H1 (cell line): ENCODE measurements around the gene NHLH1. TPM values are rescaled to one million over a fixed set of nuclear protein-coding genes. Genes with fewer than 3 reads are reported as not detected.

Experiments
- CTCF ChIA-PET: fragments of 300-600 bp; sonication (Branson Sonifier 250); formaldehyde crosslinking; loops from one replicate; lab custom pipeline; 2021; ENCODE audit not compliant: partially characterized antibody; lab: Charles Lee
- POLR2A ChIA-PET: fragments of 300-600 bp; sonication (Branson Sonifier 250); formaldehyde crosslinking; loops from one replicate; lab custom pipeline; 2021; ENCODE audit warnings: inconsistent platforms; ENCODE audit not compliant: partially characterized antibody; lab: Charles Lee
- DNase-seq, 2 experiments: peaks; one replicate each; pipeline versions ENCODE4 v3.0.0 to v3.0.0-alpha.2; 2010 to 2022; ENCODE audit warnings: low spot score in 2 of 2, low read depth in 1 of 2, mixed read lengths in 1 of 2
- FAIRE-seq: peaks from 2 replicates; lab custom pipeline; 2011; peaks lifted over from hg19 to GRCh38; lab: Jason Lieb, UNC
- H2AFZ ChIP-seq: 2 replicates; pipeline ENCODE4 v1.8.1; 2012; ENCODE audit warnings: low read length, inconsistent platforms
- H2AK5ac ChIP-seq: 2 replicates; pipeline ENCODE4 v1.6.1; 2013; ENCODE audit warnings: low read depth, low read length
- H2BK120ac ChIP-seq: replicated peaks from 2 replicates; pipeline ENCODE3; 2013; ENCODE audit warnings: low read depth, low read length, inconsistent platforms
- H2BK12ac ChIP-seq: 2 replicates; pipeline ENCODE4 v1.6.1; 2013; ENCODE audit warnings: low read depth, low read length
- H2BK15ac ChIP-seq: 2 replicates; pipeline ENCODE4 v1.6.1; 2013; ENCODE audit warnings: low read length
- H2BK20ac ChIP-seq: 2 replicates; pipeline ENCODE4 v1.6.1; 2013; ENCODE audit warnings: low read length
- H2BK5ac ChIP-seq: 2 replicates; pipeline ENCODE4 v1.6.1; 2013; ENCODE audit warnings: low read depth, low read length
- H3K14ac ChIP-seq: 2 replicates; pipeline ENCODE4 v1.6.1; 2013; ENCODE audit warnings: inconsistent platforms; ENCODE audit not compliant: insufficient read length
- H3K18ac ChIP-seq: 2 replicates; pipeline ENCODE4 v1.6.1; 2013; ENCODE audit warnings: low read length; ENCODE audit errors: extremely low read depth
- H3K23ac ChIP-seq: 2 replicates; pipeline ENCODE4 v1.6.1; 2013; ENCODE audit warnings: inconsistent platforms; ENCODE audit not compliant: insufficient read length
- H3K23me2 ChIP-seq: 2 replicates; pipeline ENCODE4 v1.6.1; 2013; ENCODE audit warnings: low read depth, low read length
- H3K27ac ChIP-seq: 2 replicates; pipeline ENCODE4 v1.6.1; 2011; ENCODE audit warnings: low read depth, low read length, inconsistent platforms
- H3K27me3 ChIP-seq, 4 experiments: replicated peaks in 1 of 4; 1 replicate in 1 of 4; 2 replicates in 3 of 4; pipeline versions ENCODE4 v1.6.1 to v1.8.1; 2011 to 2013; ENCODE audit warnings: low read length in 3 of 4, mild to moderate bottlenecking in 3 of 4, inconsistent platforms in 2 of 4, mixed read lengths in 2 of 4, moderate library complexity in 1 of 4; ENCODE audit not compliant: control insufficient read depth in 3 of 4, insufficient read depth in 3 of 4; ENCODE audit errors: extremely low read depth in 1 of 4
- H3K36me3 ChIP-seq, 4 experiments: 2 replicates each; pipeline versions ENCODE4 v1.6.1 to v1.8.1; 2011 to 2013; ENCODE audit warnings: mild to moderate bottlenecking in 4 of 4, low read length in 3 of 4, moderate library complexity in 2 of 4, control low read depth in 1 of 4, inconsistent platforms in 1 of 4; ENCODE audit not compliant: insufficient read depth in 4 of 4, control insufficient read depth in 2 of 4
- H3K4ac ChIP-seq: replicated peaks from 2 replicates; pipeline ENCODE3; 2013; ENCODE audit warnings: low read length, low read depth, mixed read lengths, inconsistent platforms; ENCODE audit not compliant: insufficient read length
- H3K4me1 ChIP-seq, 4 experiments: replicated peaks in 1 of 4; 1 replicate in 1 of 4; 2 replicates in 3 of 4; pipeline versions ENCODE4 v1.6.1 to v1.8.1; 2011 to 2013; ENCODE audit warnings: low read length in 3 of 4, inconsistent platforms in 2 of 4, mixed read lengths in 1 of 4; ENCODE audit not compliant: insufficient read depth in 4 of 4, control insufficient read depth in 3 of 4
- H3K4me2 ChIP-seq, 2 experiments: 2 replicates each; pipeline versions ENCODE4 v1.6.1 to v1.8.1; 2011 to 2013; ENCODE audit warnings: low read depth in 2 of 2, low read length in 2 of 2, control low read depth in 1 of 2, inconsistent platforms in 1 of 2, mild to moderate bottlenecking in 1 of 2; ENCODE audit not compliant: insufficient read depth in 1 of 2
- H3K4me3 ChIP-seq, 4 experiments: fragments of 200-600, 300-600 bp in 1 of 4; sonication (generic), shearing (Covaris generic), sonication (Bioruptor Twin) in 1 of 4; 2 replicates each; pipeline versions ENCODE4 v1.5.1 to v1.8.1; 2011 to 2016; ENCODE audit warnings: low read length in 4 of 4, low read depth in 3 of 4, control low read depth in 2 of 4, inconsistent platforms in 2 of 4, mild to moderate bottlenecking in 2 of 4, mixed read lengths in 1 of 4, moderate library complexity in 1 of 4; ENCODE audit not compliant: insufficient read depth in 2 of 4; ENCODE audit errors: extremely low read depth in 1 of 4
- H3K56ac ChIP-seq: replicated peaks from 2 replicates; pipeline ENCODE3; 2013; ENCODE audit warnings: low read depth, mild to moderate bottlenecking, mixed read lengths, low read length, inconsistent platforms; ENCODE audit not compliant: insufficient read length
- H3K79me1 ChIP-seq: 2 replicates; pipeline ENCODE4 v1.6.1; 2013; ENCODE audit warnings: low read depth, low read length, control low read depth
- H3K79me2 ChIP-seq, 2 experiments: 2 replicates each; pipeline versions ENCODE4 v1.6.1 to v1.8.1; 2012 to 2013; ENCODE audit warnings: low read length in 2 of 2, mild to moderate bottlenecking in 2 of 2, inconsistent platforms in 1 of 2; ENCODE audit not compliant: insufficient read depth in 2 of 2, control insufficient read depth in 1 of 2
- H3K9ac ChIP-seq, 4 experiments: replicated peaks in 1 of 4; 1 replicate in 1 of 4; 2 replicates in 3 of 4; pipeline versions ENCODE4 v1.6.1 to v1.8.1; 2011 to 2013; ENCODE audit warnings: low read depth in 3 of 4, low read length in 3 of 4, control low read depth in 2 of 4, mild to moderate bottlenecking in 2 of 4, moderate library complexity in 2 of 4, inconsistent platforms in 1 of 4; ENCODE audit errors: extremely low read depth in 1 of 4
- H3K9me3 ChIP-seq, 2 experiments: 2 replicates each; pipeline versions ENCODE4 v1.6.1 to v1.8.1; 2012 to 2013; ENCODE audit warnings: mild to moderate bottlenecking in 2 of 2, moderate library complexity in 2 of 2, control low read depth in 1 of 2, inconsistent platforms in 1 of 2, low read depth in 1 of 2, low read length in 1 of 2, mixed read lengths in 1 of 2; ENCODE audit not compliant: insufficient read depth in 2 of 2
- H4K20me1 ChIP-seq, 2 experiments: replicated peaks in 1 of 2; 2 replicates each; pipeline versions ENCODE3 to v1.8.1; 2011 to 2013; ENCODE audit warnings: inconsistent platforms in 2 of 2, low read length in 2 of 2, mild to moderate bottlenecking in 1 of 2; ENCODE audit not compliant: insufficient read depth in 2 of 2, control insufficient read depth in 1 of 2
- H4K5ac ChIP-seq: 2 replicates; pipeline ENCODE4 v1.6.1; 2013; ENCODE audit warnings: low read length, low read depth, mixed read lengths, inconsistent platforms; ENCODE audit not compliant: insufficient read length
- H4K8ac ChIP-seq: 2 replicates; pipeline ENCODE4 v1.8.0; 2013; ENCODE audit warnings: mild to moderate bottlenecking, moderate library complexity, low read length, inconsistent platforms; ENCODE audit not compliant: insufficient read depth; ENCODE audit errors: extremely low read depth
- H4K91ac ChIP-seq: replicated peaks from 2 replicates; pipeline ENCODE3; 2013; ENCODE audit warnings: low read length, mixed read lengths, inconsistent platforms; ENCODE audit not compliant: insufficient read length
- KDM4A ChIP-seq: IDR thresholded peaks from one replicate; pipeline ENCODE4 v1.7.1; 2012; ENCODE audit warnings: low read depth, mild to moderate bottlenecking, moderate library complexity, low read length, inconsistent platforms; ENCODE audit not compliant: severe bottlenecking
- RFX5 ChIP-seq: IDR thresholded peaks from 2 replicates; pipeline ENCODE4 v1.6.1; 2011; ENCODE audit warnings: low read depth, low read length, improper control_type of control experiment, borderline replicate concordance
- WGBS, 2 experiments: shearing (Covaris generic) in 1 of 2; methylation state at CpG; one replicate each; pipeline versions ENCODE4 v1.1.6 to v1.1.7; 2013 to 2015; ENCODE audit warnings: low lambda C conversion rate in 2 of 2, mixed read lengths in 2 of 2, inconsistent platforms in 1 of 2, low coverage in 1 of 2, missing lambda C conversion rate in 1 of 2; ENCODE audit not compliant: insufficient replicate concordance in 2 of 2, insufficient coverage in 1 of 2, insufficient read length in 1 of 2; ENCODE audit errors: extremely low coverage in 1 of 2, missing lambda C conversion rate in 1 of 2; 5-methylcytosine and 5-hydroxymethylcytosine counted together
- polyA plus RNA-seq, 7 experiments: library from polyadenylated mRNA; depleted of rRNA in 3 of 7; stranded (reverse) in 5 of 7; unstranded in 2 of 7; fragments of >200 nt in 5 of 7; fragments of 200-250 nt in 2 of 7; gene quantifications; 1 replicate in 5 of 7; 2 replicates in 1 of 7; 4 replicates in 1 of 7; pipeline versions ENCODE4 v1.2.1 to v1.2.3, GENCODE V29; 2011 to 2013; ENCODE audit warnings: missing spikeins in 2 of 7, mixed read lengths in 2 of 7
- total RNA-seq: library from RNA; stranded (reverse); fragmentation: NEBNext Ultra II Directional; extraction: Animal tissue kit (Norgen Biotek cat#: 25700); gene quantifications from 2 replicates; pipeline ENCODE4 v1.2.1, GENCODE V29; 2021

Gene NHLH1
- total and polyA plus RNA-seq, 2 of the 8 experiments (the other 6 are each of a cell fraction or from before 2014, with no cell fraction given) = 0.39 to 0.91 TPM

- no peak overlapping the region for H2BK20ac ChIP-seq
- no peak overlapping the region for H2BK15ac ChIP-seq
- H3K27me3 ChIP-seq = no peaks in the 10 kb centered on the region
- no peak overlapping the region for H3K23ac ChIP-seq
- H2BK120ac ChIP-seq = no peak overlapping the region
- no peak overlapping the region for H2BK12ac ChIP-seq
- 92% methylated on average over 2 of the region's 2 CpGs; no CpG with 5 or more reads in 1 of the 2 experiments for WGBS, 2 experiments
- H4K20me1 ChIP-seq = peaks cover 0 to 5% of the 10 kb centered on the region in 2 experiments
- no peak overlapping the region for H3K14ac ChIP-seq
- H3K36me3 ChIP-seq = peaks cover 34 to 87% (median 67%) of the 10 kb centered on the region in 4 experiments
- no peak overlapping the region for H2AK5ac ChIP-seq
- H3K56ac ChIP-seq = no peak overlapping the region
- no peak overlapping the region for H3K4me3 ChIP-seq
- no peak overlapping the region for H2BK5ac ChIP-seq
- no peak overlapping the region for H3K27ac ChIP-seq
- H4K8ac ChIP-seq = no peak overlapping the region
- no peak overlapping the region for H4K91ac ChIP-seq
- no peak overlapping the region for H3K4me2 ChIP-seq
- H4K5ac ChIP-seq = no peak overlapping the region
- DNase-seq (no peak), FAIRE-seq (no peak)
- no peaks in the 10 kb centered on the region for H3K79me2 ChIP-seq
- H3K4me1 ChIP-seq = no peaks in the 10 kb centered on the region
- H3K9me3 ChIP-seq = no peaks in the 10 kb centered on the region
- H3K23me2 ChIP-seq = no peaks in the 10 kb centered on the region
- TF ChIP-seq RFX5 (peak; percentile 81), KDM4A (no peak)
- POLR2A ChIA-PET = interaction anchor here (1.0 to 17.2 kb wide), 6 partner anchors 9 to 78 kb away, joined by 3 to 244 read pairs (median 8); partner anchors contain the start of genes COPA, NCSTN and NHLH1
- CTCF ChIA-PET = interaction anchor here (0.5 to 26.0 kb wide), 20 partner anchors 7 to 259 kb away, joined by 3 to 683 read pairs (median 10); partner anchors contain the start of gene NHLH1
- no peak overlapping the region for H3K4ac ChIP-seq
- H2AFZ ChIP-seq = no peak overlapping the region
- H3K79me1 ChIP-seq = no peaks in the 10 kb centered on the region
- H3K9ac ChIP-seq = no peak overlapping the region
- H3K18ac ChIP-seq = no peak overlapping the region
Observed at GRCh38 chr1:160353223-160353622, 13.6 kb upstream of the NHLH1 start.
